WTC11 (cell line): ENCODE data around the gene ANXA9. TPM values are rescaled to one million over a fixed set of nuclear protein-coding genes. Genes with fewer than 3 reads are reported as not detected.

Source experiments
- ATAC-seq: fragments of 200-7000 bp; cut with Tn5 transposase; 2 replicates; pipeline ENCODE4 v1.10.0; 2021; ENCODE audit warnings: mild to moderate bottlenecking, moderate library complexity
- CTCF ChIA-PET: fragments of 300-600 bp; sonication (Branson Sonifier 250); formaldehyde crosslinking; loops from one replicate; lab custom pipeline; 2021; ENCODE audit warnings: antibody characterized with exemption; lab: Charles Lee
- POLR2A ChIA-PET: fragments of 350-600 bp; sonication (Branson Sonifier 250); formaldehyde crosslinking; loops from one replicate; lab custom pipeline; 2021; ENCODE audit warnings: antibody characterized with exemption; lab: Charles Lee
- DNase-seq: peaks from one replicate; pipeline ENCODE4 v3.0.0; 2021; ENCODE audit warnings: low spot score
- H3K27ac Mint-ChIP-seq: 2 replicates; pipeline ENCODE4 v1.8.0; 2021; ENCODE audit warnings: mixed read lengths
- H3K27me3 Mint-ChIP-seq: 2 replicates; pipeline ENCODE4 v1.8.0; 2021; ENCODE audit warnings: low read depth, mild to moderate bottlenecking, moderate library complexity, mixed read lengths
- H3K36me3 Mint-ChIP-seq: 2 replicates; pipeline ENCODE4 v1.8.0; 2021; ENCODE audit warnings: mixed read lengths
- H3K4me1 Mint-ChIP-seq: 2 replicates; pipeline ENCODE4 v1.8.0; 2022; ENCODE audit warnings: mixed read lengths
- H3K4me3 Mint-ChIP-seq: 2 replicates; pipeline ENCODE4 v1.8.0; 2021; ENCODE audit warnings: mild to moderate bottlenecking, moderate library complexity, mixed read lengths
- H3K9me3 Mint-ChIP-seq: 2 replicates; pipeline ENCODE4 v1.8.0; 2021; ENCODE audit warnings: mixed read lengths
- AR ChIP-seq: fragments of 250-450 bp; sonication (Bioruptor Pico); IDR thresholded peaks from 2 replicates; pipeline ENCODE4 v1.9.0; 2021; ENCODE audit warnings: mild to moderate bottlenecking
- ATF1 ChIP-seq: sonication (generic); formaldehyde crosslinking; IDR thresholded peaks from 2 replicates; pipeline ENCODE4 v1.8.1; 2023; ENCODE audit warnings: mild to moderate bottlenecking, moderate library complexity, missing genetic modification reagents
- ATF6 ChIP-seq: sonication (generic); formaldehyde crosslinking; IDR thresholded peaks from 2 replicates; pipeline ENCODE4 v1.8.1; 2023; ENCODE audit warnings: mild to moderate bottlenecking, missing genetic modification reagents
- CDX4 ChIP-seq: fragments of 250-450 bp; sonication (Bioruptor Pico); IDR thresholded peaks from 2 replicates; pipeline ENCODE4 v1.9.0; 2021; ENCODE audit warnings: moderate library complexity, mild to moderate bottlenecking, inconsistent platforms, borderline replicate concordance
- CREM ChIP-seq: sonication (generic); formaldehyde crosslinking; IDR thresholded peaks from 2 replicates; pipeline ENCODE4 v1.8.1; 2022; ENCODE audit warnings: mild to moderate bottlenecking, missing genetic modification reagents, moderate library complexity
- E2F1 ChIP-seq: sonication (generic); formaldehyde crosslinking; IDR thresholded peaks from 2 replicates; pipeline ENCODE4 v1.8.0; 2022; ENCODE audit warnings: mild to moderate bottlenecking, missing genetic modification reagents
- ELF4 ChIP-seq: sonication (generic); formaldehyde crosslinking; IDR thresholded peaks from 2 replicates; pipeline ENCODE4 v1.8.1; 2022; ENCODE audit warnings: low read depth, mild to moderate bottlenecking, moderate library complexity, missing genetic modification reagents
- EMX1 ChIP-seq: fragments of 250-450 bp; sonication (Bioruptor Pico); IDR thresholded peaks from 2 replicates; pipeline ENCODE4 v1.8.0; 2021; ENCODE audit warnings: mild to moderate bottlenecking
- HMGXB4 ChIP-seq: sonication (generic); formaldehyde crosslinking; IDR thresholded peaks from 2 replicates; pipeline ENCODE4 v1.8.1; 2023; ENCODE audit warnings: mild to moderate bottlenecking, moderate library complexity, missing genetic modification reagents
- NFE2L1 ChIP-seq: sonication (generic); formaldehyde crosslinking; IDR thresholded peaks from 2 replicates; pipeline ENCODE4 v1.8.1; 2023; ENCODE audit warnings: missing genetic modification reagents
- NR1H2 ChIP-seq: sonication (generic); formaldehyde crosslinking; IDR thresholded peaks from 2 replicates; pipeline ENCODE4 v1.9.0; 2021; ENCODE audit warnings: mild to moderate bottlenecking, moderate library complexity, missing genetic modification reagents
- SMAD3 ChIP-seq: sonication (generic); formaldehyde crosslinking; IDR thresholded peaks from 2 replicates; pipeline ENCODE4 v1.8.0; 2022; ENCODE audit warnings: missing genetic modification reagents, mild to moderate bottlenecking, borderline replicate concordance
- SOX15 ChIP-seq: fragments of 250-450 bp; sonication (Bioruptor Pico); IDR thresholded peaks from 2 replicates; pipeline ENCODE4 v1.9.0; 2021; ENCODE audit warnings: mild to moderate bottlenecking
- USF1 ChIP-seq: sonication (generic); formaldehyde crosslinking; IDR thresholded peaks from 2 replicates; pipeline ENCODE4 v1.8.0; 2022; ENCODE audit warnings: mild to moderate bottlenecking, missing genetic modification reagents
- USF2 ChIP-seq: sonication (generic); formaldehyde crosslinking; IDR thresholded peaks from 2 replicates; pipeline ENCODE4 v1.8.1; 2023; ENCODE audit warnings: mild to moderate bottlenecking, missing genetic modification reagents, moderate library complexity
- ZNF219 ChIP-seq: sonication (generic); formaldehyde crosslinking; IDR thresholded peaks from 2 replicates; pipeline ENCODE4 v1.8.0; 2023; ENCODE audit warnings: missing genetic modification reagents, mild to moderate bottlenecking, borderline replicate concordance
- ZNF396 ChIP-seq: fragments of 250-450 bp; sonication (Bioruptor Pico); IDR thresholded peaks from 2 replicates; pipeline ENCODE4 v1.8.0; 2021; ENCODE audit warnings: mild to moderate bottlenecking, moderate library complexity, borderline replicate concordance
- total RNA-seq: library from RNA; stranded (reverse); gene quantifications from 3 replicates; pipeline ENCODE4 v1.2.3, GENCODE V29; 2021

The ANXA9 gene
- total RNA-seq, 1 experiment from 2014 or later = 1.6 TPM

- TF ChIP-seq ATF6 (CRISPR knock-in tag) (no peak), USF2 (CRISPR knock-in tag) (no peak), SOX15 (no peak), ATF1 (no peak)
- TF ChIP-seq, all 79 proteins: peak for 0
These were observed 27.4 kb upstream of the ANXA9 start (continued) for GRCh38 chr1:150954708-150955107.

GRCh38 chr1:150955280-150955679, 26.8 kb upstream of the ANXA9 start:
- H3K4me1 Mint-ChIP-seq = no peaks in the 10 kb centered on the region
- TF ChIP-seq E2F1 (CRISPR knock-in tag) = no peak
- no peak for TF ChIP-seq ELF4 (CRISPR knock-in tag)
- no peak for TF ChIP-seq EMX1
- TF ChIP-seq SMAD3 (CRISPR knock-in tag) = no peak
- no peak for TF ChIP-seq ZNF396 (CRISPR knock-in tag)
- TF ChIP-seq HMGXB4 (CRISPR knock-in tag) = no peak
- no peak for TF ChIP-seq CDX4 (CRISPR knock-in tag)
- TF ChIP-seq USF1 (CRISPR knock-in tag) = no peak
- no peak for TF ChIP-seq AR (CRISPR knock-in tag)
- no peak for TF ChIP-seq NR1H2
- no peak for TF ChIP-seq NFE2L1
- TF ChIP-seq ZNF219 (CRISPR knock-in tag) = no peak
- TF ChIP-seq CREM (CRISPR knock-in tag) = no peak
- H3K27ac Mint-ChIP-seq = no peak overlapping the region
- H3K36me3 Mint-ChIP-seq = peaks cover 70% of the 10 kb centered on the region
- no peak for ATAC-seq
- DNase-seq = no peak
- ChIA-PET POLR2A (no interaction called here), CTCF (interaction anchor here (1.7 kb wide), 1 partner anchor 41 kb away, joined by 6 read pairs; no protein-coding TSS in a partner anchor)
- no peak overlapping the region for H3K4me3 Mint-ChIP-seq
- no peaks in the 10 kb centered on the region for H3K27me3 Mint-ChIP-seq
- H3K9me3 Mint-ChIP-seq = no peaks in the 10 kb centered on the region
